K562 (cell line): ENCODE measurements around the gene PLCB4. TPM values are rescaled to one million over a fixed set of nuclear protein-coding genes. Genes with fewer than 3 reads are reported as not detected.

Source experiments
- ATAC-seq: fragments of 200-7000 bp; cut with Tn5 transposase; 3 replicates; pipeline ENCODE4 v1.9.1; 2020; ENCODE audit warnings: moderate library complexity
- BruUV-seq: library from RNA; stranded (reverse); fragments of 400-500 nt; replicated peaks from 2 replicates; lab custom pipeline; 2021; lab: Mats Ljungman, UMichigan
- CTCF ChIA-PET: fragments of 300-600 bp; formaldehyde crosslinking; extraction: SDS; loops from one replicate; lab custom pipeline; 2021; ENCODE audit warnings: low intra/inter-chr PET ratio; lab: Yijun Ruan, JAX
- POLR2A ChIA-PET: fragments of 300-600, 350-650 bp; sonication (Branson Sonifier 250); formaldehyde crosslinking; extraction: SDS; loops from one replicate; lab custom pipeline; 2021; ENCODE audit warnings: antibody characterized with exemption, inconsistent platforms; lab: Yijun Ruan, JAX
- DNase-seq, 4 experiments: peaks; one replicate each; pipeline versions ENCODE4 v3.0.0 to v3.0.0-alpha.2; 2011 to 2018; ENCODE audit warnings: low spot score in 3 of 4, mixed read lengths in 3 of 4; ENCODE audit errors: extremely low read depth in 1 of 4
- FAIRE-seq: peaks from 2 replicates; lab custom pipeline; 2011; peaks lifted over from hg19 to GRCh38; lab: Jason Lieb, UNC
- H2AFZ ChIP-seq: 2 replicates; pipeline ENCODE4 v1.6.0; 2011; ENCODE audit warnings: low read depth, low read length, control low read depth, inconsistent platforms
- H3K27ac ChIP-seq: fragments of 200-600 bp; 3 replicates; pipeline ENCODE4 v1.8.0; 2011; ENCODE audit warnings: low read depth, mild to moderate bottlenecking, control low read depth, inconsistent platforms, low read length, moderate library complexity, mixed read lengths; ENCODE audit errors: extremely low read depth
- H3K27me3 ChIP-seq, 2 experiments: fragments of 300-600 bp in 1 of 2; 2 replicates in 1 of 2; 3 replicates in 1 of 2; pipeline versions ENCODE4 v1.6.0 to v1.8.0; 2011; ENCODE audit warnings: inconsistent platforms in 2 of 2, low read length in 2 of 2, mild to moderate bottlenecking in 1 of 2, mixed read lengths in 1 of 2, moderate library complexity in 1 of 2; ENCODE audit not compliant: control insufficient read depth in 2 of 2, insufficient read depth in 2 of 2
- H3K36me3 ChIP-seq: fragments of 300-600 bp; 3 replicates; pipeline ENCODE4 v1.8.0; 2011; ENCODE audit warnings: mild to moderate bottlenecking, low read length, inconsistent platforms; ENCODE audit not compliant: control insufficient read depth, insufficient read depth
- H3K4me1 ChIP-seq, 2 experiments: fragments of 200-600 bp in 1 of 2; replicated peaks in 1 of 2; 2 replicates in 1 of 2; 3 replicates in 1 of 2; pipeline versions ENCODE4 v1.5.1 to v1.8.0; 2011; ENCODE audit warnings: inconsistent platforms in 2 of 2, low read length in 2 of 2, mild to moderate bottlenecking in 1 of 2, mixed read lengths in 1 of 2, moderate library complexity in 1 of 2; ENCODE audit not compliant: control insufficient read depth in 2 of 2, insufficient read depth in 2 of 2
- H3K4me2 ChIP-seq: 2 replicates; pipeline ENCODE4 v1.6.1; 2011; ENCODE audit warnings: low read length, control low read depth, inconsistent platforms, mixed read lengths; ENCODE audit not compliant: insufficient read depth
- H3K4me3 ChIP-seq: fragments of 200-600 bp; sonication (generic), shearing (Covaris generic); 2 replicates; pipeline ENCODE4 v1.5.1; 2016; ENCODE audit warnings: control low read depth, inconsistent platforms
- H3K79me2 ChIP-seq: fragments of 200-600 bp; 3 replicates; pipeline ENCODE4 v1.8.0; 2011; ENCODE audit warnings: low read length, inconsistent platforms; ENCODE audit not compliant: control insufficient read depth, insufficient read depth
- H3K9ac ChIP-seq, 2 experiments: 2 replicates each; pipeline versions ENCODE4 v1.6.0 to v1.6.1; 2011; ENCODE audit warnings: low read depth in 2 of 2, low read length in 2 of 2, control low read depth in 1 of 2, inconsistent platforms in 1 of 2, mild to moderate bottlenecking in 1 of 2, mixed read lengths in 1 of 2; ENCODE audit not compliant: insufficient read depth in 1 of 2
- H3K9me1 ChIP-seq: one replicate; pipeline ENCODE4 v1.6.0; 2011; ENCODE audit warnings: inconsistent platforms, mild to moderate bottlenecking, low read length, moderate library complexity; ENCODE audit not compliant: control insufficient read depth, insufficient read depth
- H3K9me3 ChIP-seq: replicated peaks from 2 replicates; pipeline ENCODE4 v1.5.1; 2011; ENCODE audit warnings: low read depth, low read length, inconsistent platforms; ENCODE audit not compliant: control insufficient read depth, insufficient read depth
- H4K20me1 ChIP-seq: replicated peaks from 2 replicates; pipeline ENCODE4 v1.6.1; 2011; ENCODE audit warnings: low read length, inconsistent platforms, mixed read lengths; ENCODE audit not compliant: control insufficient read depth, insufficient read depth
- CREB5 ChIP-seq: fragments of 250-450 bp; sonication (Bioruptor Pico); IDR thresholded peaks from 2 replicates; pipeline ENCODE4 v1.5.0; 2020; ENCODE audit warnings: mild to moderate bottlenecking
- ESRRA ChIP-seq: fragments of 450-650 bp; IDR thresholded peaks from 2 replicates; pipeline ENCODE4 v1.6.1; 2014; ENCODE audit warnings: low read depth, mild to moderate bottlenecking, moderate library complexity, borderline replicate concordance
- HDAC2 ChIP-seq: fragments of 450-650 bp; IDR thresholded peaks from 2 replicates; pipeline ENCODE4 v1.6.1; 2016; ENCODE audit warnings: mild to moderate bottlenecking
- HMG20B ChIP-seq: fragments of 250-450 bp; sonication (Bioruptor Pico); IDR thresholded peaks from 2 replicates; pipeline ENCODE4 v1.5.0; 2021; ENCODE audit warnings: mild to moderate bottlenecking
- PHB2 ChIP-seq: fragments of 450-650 bp; IDR thresholded peaks from 2 replicates; pipeline ENCODE4 v1.6.1; 2017; ENCODE audit warnings: low read depth
- SIRT6 ChIP-seq: IDR thresholded peaks from one replicate; pipeline ENCODE4 v1.6.1; 2012; ENCODE audit warnings: low read depth, mild to moderate bottlenecking, control low read depth, inconsistent platforms, low read length, moderate library complexity
- TCF15 ChIP-seq: fragments of 250-450 bp; sonication (Bioruptor Pico); IDR thresholded peaks from 2 replicates; pipeline ENCODE4 v1.8.0; 2022; ENCODE audit warnings: moderate library complexity, mild to moderate bottlenecking, inconsistent platforms
- ZBTB11 ChIP-seq, 3 experiments: fragments of 200-800 bp in 1 of 3; fragments of 250-450 bp in 1 of 3; fragments of 450-650 bp in 1 of 3; sonication (Bioruptor Pico) in 1 of 3; sonication (Bioruptor generic) in 1 of 3; formaldehyde crosslinking in 1 of 3; IDR thresholded peaks; 2 replicates each; pipeline versions ENCODE4 v1.6.1 to v1.8.0; 2016 to 2022; ENCODE audit warnings: mild to moderate bottlenecking in 2 of 3, missing genetic modification characterization in 2 of 3, missing compliant biosample characterization in 1 of 3, moderate library complexity in 1 of 3
- ZKSCAN1 ChIP-seq: fragments of 150-350 bp; IDR thresholded peaks from 2 replicates; pipeline ENCODE4 v1.6.1; 2016; ENCODE audit warnings: low read depth, low read length
- ZNF253 ChIP-seq: fragments of 250-450 bp; sonication (Bioruptor Pico); conservative IDR thresholded peaks from 2 replicates; pipeline ENCODE4 v1.6.1; 2021; ENCODE audit warnings: mild to moderate bottlenecking
- WGBS: fragments of 100-300 bp; shearing (Covaris generic); methylation state at CpG from one replicate; pipeline ENCODE4 v1.1.6; 2016; ENCODE audit warnings: low coverage, mixed read lengths; ENCODE audit not compliant: insufficient coverage; ENCODE audit errors: missing lambda C conversion rate; 5-methylcytosine and 5-hydroxymethylcytosine counted together
- in situ Hi-C: fragments of 300-500 bp; cut with MboI; formaldehyde crosslinking; loops from 4 replicates; pipeline ENCODE4 v1.15.0; 2018; ENCODE audit warnings: inconsistent platforms, mixed read lengths
- intact Hi-C: fragments of 100-400 bp; cut with micrococcal nuclease; formaldehyde crosslinking; loops from 2 replicates; pipeline ENCODE4 v1.14.2; 2022
- polyA plus RNA-seq, 8 experiments: library from polyadenylated mRNA; depleted of rRNA in 4 of 8; stranded (reverse) in 5 of 8; unstranded in 3 of 8; fragments of >200 nt; fragmentation: Nextera tagmentation in 2 of 8; fragmentation: Illumina TruSeq in 1 of 8; extraction: Ambion mirVana in 2 of 8; extraction: Trizol in 1 of 8; gene quantifications; 2 replicates each; pipeline versions ENCODE4 v1.2.1 to v1.2.3, GENCODE V29; 2011 to 2014; ENCODE audit warnings: inconsistent platforms in 1 of 8, missing spikeins in 1 of 8
- total RNA-seq, 7 experiments: library from RNA; depleted of rRNA in 6 of 7; stranded (reverse); fragments of >200 nt in 6 of 7; fragmentation: Illumina TruSeq in 2 of 7; extraction: Trizol in 2 of 7; gene quantifications; 2 replicates each; pipeline versions ENCODE4 v1.2.1 to v1.2.3, GENCODE V29; 2011 to 2021; ENCODE audit warnings: low replicate concordance in 1 of 7

The PLCB4 gene
- total and polyA plus RNA-seq, 9 of the 15 experiments (the other 6 are each of a cell fraction or from before 2014, with no cell fraction given), result 0.20 to 2.9 (median 0.52) TPM

GRCh38 chr20:9281803-9282202 lies 212.9 kb downstream of the PLCB4 start:
- TF ChIP-seq SIRT6 (no peak), ZKSCAN1 (no peak), TCF15 (CRISPR knock-in tag) (no peak), ZNF253 (CRISPR knock-in tag) (no peak), PHB2 (no peak), ESRRA (no peak), ZBTB11 (CRISPR knock-in tag; IDR thresholded peaks at IDR 0.05) (no peak), CREB5 (CRISPR knock-in tag) (no peak), HMG20B (no peak), HDAC2 (no peak)

More at GRCh38 chr20:9281803-9282202, 212.9 kb downstream of the PLCB4 start:
- DNase-seq (no peak), FAIRE-seq (no peak), ATAC-seq (no peak)
- BruUV-seq, result no TSS peak
- H3K9me3 ChIP-seq, result no peaks in the 10 kb centered on the region
- H3K4me3 ChIP-seq, result no peak overlapping the region
- no peak overlapping the region for H3K9ac ChIP-seq
- H3K4me1 ChIP-seq, result no peaks in the 10 kb centered on the region
- no peak overlapping the region for H3K27ac ChIP-seq
- ChIA-PET POLR2A (no interaction called here), CTCF (no interaction called here)
- no peak overlapping the region for H2AFZ ChIP-seq
- no peak overlapping the region for H3K4me2 ChIP-seq
- H3K36me3 ChIP-seq, result no peaks in the 10 kb centered on the region
- intact Hi-C loops, result no loop called here
- in situ Hi-C loops, result no loop called here
- H3K27me3 ChIP-seq, result no peaks in the 10 kb centered on the region
- no peaks in the 10 kb centered on the region for H3K79me2 ChIP-seq
- no peaks in the 10 kb centered on the region for H3K9me1 ChIP-seq
- H4K20me1 ChIP-seq, result no peaks in the 10 kb centered on the region
- 0% methylated on average over 1 of the region's 1 CpG for WGBS
